Liver (tissue), 3 donors: ENCODE data around the gene BLVRA.

Experiments
- ATF3 ChIP-seq: IDR thresholded peaks from 2 replicates; pipeline ENCODE4 v1.6.1; 2016; ENCODE audit warnings: antibody characterized with exemption
- CTCF ChIP-seq: fragments of 150-350 bp; IDR thresholded peaks from 2 replicates; pipeline ENCODE4 v1.5.1; 2017; ENCODE audit warnings: improper control_type of control experiment, low read depth, low read length; ENCODE audit not compliant: missing input control
- EGR1 ChIP-seq, 2 donors: IDR thresholded peaks; 2 replicates each; pipeline ENCODE4 v1.6.1; 2016 to 2018; ENCODE audit warnings: antibody characterized with exemption in 2 of 2, low read depth in 2 of 2
- GABPA ChIP-seq, 2 donors: IDR thresholded peaks in 1 of 2; conservative IDR thresholded peaks in 1 of 2; 2 replicates each; pipeline ENCODE4 v1.6.1; 2016; ENCODE audit warnings: antibody characterized with exemption in 2 of 2, mild to moderate bottlenecking in 1 of 2, moderate library complexity in 1 of 2
- JUND ChIP-seq, 2 donors: IDR thresholded peaks; 2 replicates each; pipeline ENCODE4 v1.6.1; 2016; ENCODE audit warnings: antibody characterized with exemption in 2 of 2
- MAX ChIP-seq: IDR thresholded peaks from 2 replicates; pipeline ENCODE4 v1.6.1; 2016; ENCODE audit warnings: antibody characterized with exemption
- RAD21 ChIP-seq, 2 donors: IDR thresholded peaks; 2 replicates each; pipeline ENCODE4 v1.6.1; 2016; ENCODE audit warnings: antibody characterized with exemption in 2 of 2, mild to moderate bottlenecking in 2 of 2
- REST ChIP-seq: IDR thresholded peaks from 2 replicates; pipeline ENCODE4 v1.6.1; 2016; ENCODE audit warnings: antibody characterized with exemption, mild to moderate bottlenecking
- TAF1 ChIP-seq: conservative IDR thresholded peaks from 2 replicates; pipeline ENCODE4 v1.6.1; 2016; ENCODE audit warnings: antibody characterized with exemption, mild to moderate bottlenecking
- YY1 ChIP-seq: IDR thresholded peaks from 2 replicates; pipeline ENCODE4 v1.6.1; 2016; ENCODE audit warnings: antibody characterized with exemption, mild to moderate bottlenecking
- ZBTB33 ChIP-seq: IDR thresholded peaks from 2 replicates; pipeline ENCODE4 v1.6.1; 2016; ENCODE audit warnings: antibody characterized with exemption
- donor health status: healthy.
- donor health status: healthy.

- no peak for TF ChIP-seq JUND (IDR thresholded peaks at IDR 0.05)
- no peak for TF ChIP-seq TAF1
- no peak for TF ChIP-seq YY1
- no peak for TF ChIP-seq RAD21 (IDR thresholded peaks at IDR 0.05)
- TF ChIP-seq CTCF: no peak
- no peak for TF ChIP-seq MAX
- TF ChIP-seq GABPA (IDR thresholded peaks at IDR 0.05 in 1 of 2, conservative IDR thresholded peaks at IDR 0.05 in 1 of 2): no peak
- no peak for TF ChIP-seq EGR1 (IDR thresholded peaks at IDR 0.05; ENCODE audit: low read depth in 2 of 2)
- no peak for TF ChIP-seq ATF3
- TF ChIP-seq ZBTB33: no peak
- no peak for TF ChIP-seq REST
Observed at GRCh38 chr7:43838201-43838658, 79.8 kb downstream of the BLVRA start.
